ENCODE results near the gene SPIB.
"Not testable (repeated sequence)": the region's sequence is repeated elsewhere in the genome, so short reads cannot be mapped to it uniquely, and the experiment has no call there.

The SPIB gene

DNA sequence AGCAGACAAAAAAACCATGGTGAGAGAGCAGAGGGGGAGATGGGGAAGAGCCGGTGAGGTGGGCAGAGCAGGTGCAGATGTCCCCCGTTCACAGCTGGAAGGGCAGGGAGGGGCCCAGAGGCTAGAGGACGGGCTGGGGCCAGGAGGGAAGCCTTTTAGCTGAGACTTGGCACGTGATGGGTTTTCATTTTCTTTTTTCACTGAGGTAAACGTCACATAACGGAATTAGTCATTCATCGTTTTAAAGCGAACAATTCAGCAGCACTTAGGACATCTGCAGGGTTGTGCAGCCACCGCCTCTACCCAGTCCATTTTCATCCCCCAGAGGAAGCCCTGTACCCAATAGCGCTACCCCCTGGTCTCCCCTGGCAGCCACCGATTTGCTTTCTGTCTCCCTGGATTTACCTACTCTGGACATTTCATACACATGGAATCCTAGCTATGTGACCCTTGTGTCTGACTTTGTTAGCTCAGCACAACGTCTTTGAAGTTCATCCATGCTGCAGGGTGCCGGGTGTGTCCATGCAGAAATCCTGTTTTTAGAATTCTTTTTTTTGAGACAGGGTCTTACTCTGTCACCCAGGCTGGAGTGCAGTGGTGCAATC, 41.5 kb downstream of the SPIB start:
- DNase-seq, result no peak
- in situ Hi-C loops (cut with MboI; ENCODE audit: low pct_unique_long_range_greater_than_20kb, low sequenced_read_pairs), result no loop called here

DNA sequence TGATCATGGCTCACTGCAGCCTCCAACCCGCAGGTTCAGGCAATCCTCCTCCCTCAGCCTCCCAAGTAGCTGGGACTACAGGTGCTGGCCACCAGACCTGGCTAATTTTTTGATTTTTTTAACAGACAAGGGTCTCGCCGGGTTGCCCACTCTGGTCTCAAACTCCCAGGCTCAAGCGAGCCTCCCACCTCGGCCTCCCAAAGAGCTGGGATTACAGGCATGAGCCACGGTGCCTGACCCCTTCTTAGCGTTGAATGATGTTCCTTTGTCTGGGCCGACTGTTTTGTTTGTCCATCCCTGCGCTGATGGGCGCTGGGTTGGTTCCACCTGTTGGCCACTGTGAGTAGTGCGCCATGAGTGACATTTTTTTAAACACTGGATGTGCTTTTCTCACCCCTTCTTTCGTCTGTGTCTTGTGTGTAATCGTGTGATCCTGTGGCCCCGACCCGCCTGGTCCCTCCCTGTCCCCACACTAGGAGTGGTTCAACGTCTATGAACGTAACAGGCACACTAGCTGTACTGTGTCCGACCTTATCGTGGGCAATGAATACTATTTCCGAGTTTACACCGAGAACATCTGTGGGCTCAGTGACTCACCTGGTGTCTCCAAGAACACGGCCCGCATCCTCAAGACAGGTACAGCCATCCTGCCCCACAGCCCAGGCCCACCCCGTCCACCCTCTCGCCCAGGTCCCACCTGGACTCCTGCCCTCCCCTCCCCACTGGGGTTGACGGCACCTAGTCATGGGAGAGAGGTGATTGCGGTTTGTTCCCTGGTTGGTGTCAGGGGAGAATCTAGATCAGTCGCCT, 42.5 kb downstream of the SPIB start:
- in situ Hi-C loops (cut with MboI; ENCODE audit: low pct_unique_long_range_greater_than_20kb, low sequenced_read_pairs), result no loop called here
- DNase-seq, result peak; percentile 79

- no peak for DNase-seq
- in situ Hi-C loops (cut with MboI; ENCODE audit: low pct_unique_long_range_greater_than_20kb, low sequenced_read_pairs), result no loop called here
These were observed 44.2 kb downstream of the SPIB start for GRCh38 chr19:50462970-50463369.

DNA sequence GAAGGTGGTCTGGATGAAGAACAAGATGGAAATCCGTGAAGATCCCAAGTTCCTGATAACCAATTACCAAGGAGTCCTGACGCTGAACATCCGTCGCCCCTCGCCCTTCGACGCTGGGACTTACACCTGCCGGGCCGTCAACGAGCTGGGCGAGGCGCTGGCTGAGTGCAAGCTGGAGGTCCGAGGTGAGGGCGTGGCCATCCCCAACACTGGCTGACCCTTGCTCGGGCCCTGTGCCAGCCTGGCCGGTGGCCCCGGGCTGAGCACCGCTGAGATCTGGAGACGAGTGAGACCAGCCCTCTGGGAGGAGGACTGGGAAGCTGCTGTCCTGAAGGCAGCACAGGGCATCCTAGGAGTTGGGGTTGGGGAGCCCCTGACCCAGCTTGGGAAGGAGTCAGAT, 45.6 kb downstream of the SPIB start:
- in situ Hi-C loops (cut with MboI; ENCODE audit: low pct_unique_long_range_greater_than_20kb, low sequenced_read_pairs), result no loop called here
- no peak for DNase-seq

- in situ Hi-C loops (cut with MboI; ENCODE audit: low pct_unique_long_range_greater_than_20kb, low sequenced_read_pairs), result no loop called here
- DNase-seq, result no peak
These were observed 46.3 kb downstream of the SPIB start for GRCh38 chr19:50465000-50465399.

DNA sequence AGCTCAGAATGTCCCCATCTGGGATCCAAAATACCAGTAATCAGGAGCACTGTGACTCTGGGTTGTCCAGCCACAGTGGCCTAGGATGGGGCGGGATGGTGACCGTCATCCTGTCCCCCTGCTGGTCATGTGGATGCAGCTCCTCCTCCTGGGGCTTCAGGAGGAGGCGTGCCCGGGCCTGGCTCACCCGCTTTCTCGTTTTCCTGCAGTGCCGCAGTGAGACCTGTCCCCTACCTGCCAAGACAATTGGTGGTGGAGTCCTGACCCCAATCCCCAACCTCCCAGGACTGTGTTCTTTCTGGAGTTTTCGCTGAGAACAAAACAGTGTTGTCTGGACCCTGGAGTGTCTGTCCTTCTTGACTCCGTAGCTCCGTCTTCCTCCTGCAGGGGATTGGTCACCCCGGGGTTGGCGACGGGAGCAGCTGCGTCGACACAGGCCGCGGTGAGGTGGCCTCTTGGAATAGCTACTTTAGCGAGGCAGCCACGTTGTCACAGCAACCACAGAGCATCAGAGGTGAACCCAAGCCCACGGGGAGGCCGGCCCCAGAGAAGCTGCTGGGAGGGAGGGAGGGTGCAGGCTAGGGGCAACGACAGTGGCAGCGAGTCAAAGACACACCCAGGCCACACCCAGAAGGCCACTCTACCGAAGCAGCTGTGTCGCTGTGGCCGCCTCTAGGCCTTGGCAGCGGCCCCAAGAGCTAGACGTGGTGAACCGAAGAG, 47.4 kb downstream of the SPIB start:
- no peak for DNase-seq
- in situ Hi-C loops (cut with MboI; ENCODE audit: low pct_unique_long_range_greater_than_20kb, low sequenced_read_pairs), result no loop called here

GRCh38 chr19:50466706-50467039, 47.9 kb downstream of the SPIB start:
- in situ Hi-C loops (cut with MboI; ENCODE audit: low pct_unique_long_range_greater_than_20kb, low sequenced_read_pairs), result no loop called here
- DNase-seq, result no peak

GRCh38 chr19:50467566-50467965, 48.8 kb downstream of the SPIB start:
- in situ Hi-C loops (cut with MboI; ENCODE audit: low pct_unique_long_range_greater_than_20kb, low sequenced_read_pairs), result no loop called here

GRCh38 chr19:50468818-50469217, 50.1 kb downstream of the SPIB start:
- no peak for DNase-seq
- in situ Hi-C loops (cut with MboI; ENCODE audit: low pct_unique_long_range_greater_than_20kb, low sequenced_read_pairs), result no loop called here

More at GRCh38 chr19:50467566-50467965, 48.8 kb downstream of the SPIB start:
- DNase-seq, result no peak

DNA sequence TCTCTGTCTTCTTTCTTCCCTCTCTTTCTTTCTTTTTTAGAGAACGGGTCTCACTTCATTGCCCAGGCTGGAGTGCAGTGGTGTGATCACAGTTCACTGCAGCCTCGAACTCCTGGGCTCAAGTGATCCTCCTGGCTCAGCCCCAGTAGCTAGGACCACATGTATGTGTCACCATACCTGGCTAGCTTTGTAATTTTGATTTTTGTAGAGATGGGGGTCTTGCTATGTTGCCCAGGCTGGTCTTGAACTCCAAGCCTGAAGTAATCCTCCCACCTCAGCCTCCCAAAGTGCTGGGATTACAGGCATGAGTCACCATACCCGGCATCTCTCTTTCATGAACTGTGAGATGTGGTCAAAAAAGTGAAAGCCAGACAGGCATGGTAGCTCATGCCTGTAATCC, 54.6 kb downstream of the SPIB start:
- in situ Hi-C loops (cut with MboI; ENCODE audit: low pct_unique_long_range_greater_than_20kb, low sequenced_read_pairs); DNase-seq: not testable (repeated sequence)

DNA sequence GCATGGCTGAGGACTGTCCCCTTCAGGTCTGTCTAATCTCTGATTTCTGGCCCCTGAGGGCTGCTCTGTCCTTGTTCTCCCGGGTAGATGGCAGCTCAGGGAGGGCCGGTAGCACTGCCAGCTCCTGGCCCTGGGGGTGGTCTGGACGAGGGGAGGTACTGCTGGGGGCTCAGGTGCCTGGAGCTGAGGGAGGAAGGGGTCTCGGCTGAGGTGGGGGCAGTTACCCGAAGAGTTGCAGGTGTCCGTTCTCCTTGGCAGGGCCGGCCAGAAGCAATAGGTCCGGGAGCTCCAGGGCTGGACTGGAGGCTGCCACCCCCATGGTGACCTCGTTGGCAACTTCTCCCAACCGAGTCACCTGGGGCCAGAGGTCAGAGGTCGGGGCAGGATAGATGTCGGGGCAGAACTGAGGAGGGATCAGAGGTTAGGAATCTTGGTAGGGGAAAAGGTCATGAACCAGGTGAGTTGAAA, 56.4 kb downstream of the SPIB start:
- in situ Hi-C loops (cut with MboI; ENCODE audit: low pct_unique_long_range_greater_than_20kb, low sequenced_read_pairs), result no loop called here
- no peak for DNase-seq

DNA sequence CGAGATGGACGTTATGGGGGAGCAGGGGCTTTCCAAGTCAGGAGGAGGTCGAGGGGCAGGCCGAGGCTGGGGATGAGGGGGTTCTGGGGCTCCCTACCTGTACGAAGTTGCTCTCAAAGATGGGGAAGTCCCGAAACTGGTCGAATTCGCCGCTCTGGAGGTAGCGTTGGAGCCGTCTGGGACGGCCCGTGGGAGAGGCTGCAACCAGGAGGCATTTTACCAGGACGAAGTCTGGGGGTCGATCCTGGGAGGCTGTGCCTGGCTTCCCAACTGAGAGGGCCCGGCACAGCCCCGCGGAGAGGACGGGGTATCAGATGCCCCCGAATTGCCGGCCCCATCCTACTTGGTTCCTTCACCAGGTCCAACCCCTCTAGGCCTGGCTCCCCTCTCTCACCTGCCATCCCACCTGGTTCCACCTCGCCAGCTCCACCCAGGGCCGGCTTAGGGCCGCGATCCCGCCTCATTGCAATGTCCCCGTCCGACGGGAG, 57.0 kb downstream of the SPIB start:
- DNase-seq, result no peak
- in situ Hi-C loops (cut with MboI; ENCODE audit: low pct_unique_long_range_greater_than_20kb, low sequenced_read_pairs), result no loop called here

DNA sequence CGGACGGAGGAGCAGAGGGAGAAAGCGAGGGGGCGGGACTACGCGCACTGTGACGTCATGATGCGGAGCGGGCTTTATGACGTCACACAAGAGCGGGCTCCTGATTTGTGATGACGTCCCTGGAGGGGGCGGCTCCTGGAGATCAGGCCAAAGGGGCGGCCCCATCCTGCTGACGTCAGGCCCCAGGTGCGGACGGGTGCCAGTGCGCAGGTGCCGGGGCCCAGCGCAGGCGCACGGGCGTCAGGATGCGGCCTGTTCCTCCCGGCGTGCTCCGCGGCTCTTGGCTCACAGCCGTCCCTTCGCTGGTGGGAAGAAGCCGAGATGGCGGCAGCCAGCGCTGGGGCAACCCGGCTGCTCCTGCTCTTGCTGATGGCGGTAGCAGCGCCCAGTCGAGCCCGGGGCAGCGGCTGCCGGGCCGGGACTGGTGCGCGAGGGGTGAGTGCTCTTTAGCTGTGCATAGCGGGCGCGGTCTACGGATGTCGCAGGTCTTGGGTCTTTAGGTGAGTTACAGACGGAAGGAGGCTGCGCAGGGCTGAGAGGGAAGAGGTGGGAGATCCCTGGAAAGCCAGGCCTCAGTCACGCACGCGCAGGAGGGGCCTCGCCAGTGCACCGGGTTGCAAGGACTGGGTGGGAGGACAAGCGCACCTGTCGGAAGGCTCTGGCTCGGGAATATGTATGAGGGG, 57.6 kb downstream of the SPIB start, which contains the start of the genes EMC10 and GARIN5A:
EMC10 (plus strand) TSS at position 284 of the 683 bp plus-strand sequence; CDS start at position 322, 38 bp downstream.
GARIN5A (minus strand) TSS at position 625 of the 683 bp plus-strand sequence; CDS start at position 165, 460 bp downstream.
- in situ Hi-C loops (cut with MboI; ENCODE audit: low pct_unique_long_range_greater_than_20kb, low sequenced_read_pairs), result no loop called here
- peak; percentile 45 for DNase-seq

- in situ Hi-C loops (cut with MboI; ENCODE audit: low pct_unique_long_range_greater_than_20kb, low sequenced_read_pairs), result no loop called here
- DNase-seq, result no peak
These were observed 58.1 kb downstream of the SPIB start for GRCh38 chr19:50476907-50477238.

- DNase-seq, result no peak
- in situ Hi-C loops (cut with MboI; ENCODE audit: low pct_unique_long_range_greater_than_20kb, low sequenced_read_pairs), result no loop called here
These were observed 59.2 kb downstream of the SPIB start for GRCh38 chr19:50477751-50478515.

- in situ Hi-C loops (cut with MboI; ENCODE audit: low pct_unique_long_range_greater_than_20kb, low sequenced_read_pairs), result no loop called here
- peak; percentile 79 for DNase-seq
These were observed 60.4 kb downstream of the SPIB start for GRCh38 chr19:50478901-50479715.

GRCh38 chr19:50479761-50480251, 61.1 kb downstream of the SPIB start:
- in situ Hi-C loops (cut with MboI; ENCODE audit: low pct_unique_long_range_greater_than_20kb, low sequenced_read_pairs), result no loop called here
- no peak for DNase-seq
